ENCODE measurements around the gene ENHO.

DNA sequence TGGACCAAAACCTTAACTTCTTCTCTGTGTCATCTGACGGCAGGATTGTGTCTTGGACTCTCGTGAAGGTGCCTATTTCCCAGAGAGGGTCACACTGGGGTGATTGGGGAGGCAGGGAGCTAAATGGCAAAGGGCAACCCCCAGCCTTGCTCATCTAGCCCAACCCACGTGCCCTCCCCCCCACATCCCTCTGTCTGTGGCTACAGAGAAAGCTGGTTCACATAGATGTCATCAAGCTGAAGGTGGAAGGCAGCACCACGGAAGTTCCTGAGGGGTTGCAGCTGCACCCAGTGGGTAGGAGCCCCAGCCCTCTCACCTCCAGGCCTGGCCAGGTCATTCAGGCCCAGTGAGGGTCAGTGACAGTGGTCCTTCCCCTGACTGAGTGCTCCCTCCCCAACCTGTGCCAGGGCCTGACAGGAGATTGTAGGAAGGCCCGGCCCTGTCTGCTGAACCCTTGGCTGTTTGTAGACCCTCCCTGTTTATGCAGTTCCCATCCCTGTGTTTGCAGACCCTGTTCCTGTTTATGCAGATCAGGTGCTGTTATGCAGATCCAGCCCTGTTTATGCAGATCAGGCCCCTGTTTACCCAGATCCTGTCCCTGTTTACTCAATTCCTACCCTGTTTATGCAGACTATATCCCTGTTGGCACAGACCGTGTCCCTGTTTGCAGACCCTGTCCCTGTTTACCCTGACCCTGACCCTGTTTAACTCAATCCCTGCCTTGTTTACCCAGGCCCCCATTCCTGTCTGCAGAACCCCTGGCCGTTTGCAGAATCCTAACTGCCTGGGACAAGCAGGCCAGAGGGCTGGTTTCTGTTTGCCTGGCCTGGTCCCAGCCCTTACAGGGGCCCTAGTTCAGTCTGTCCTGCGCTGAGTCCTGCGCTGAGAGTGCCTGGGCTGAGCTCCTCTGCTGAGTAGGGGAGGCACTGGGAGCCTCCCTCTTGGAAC lies 10.4 kb downstream of the ENHO start:
- TF ChIP-seq, protein P1, sequence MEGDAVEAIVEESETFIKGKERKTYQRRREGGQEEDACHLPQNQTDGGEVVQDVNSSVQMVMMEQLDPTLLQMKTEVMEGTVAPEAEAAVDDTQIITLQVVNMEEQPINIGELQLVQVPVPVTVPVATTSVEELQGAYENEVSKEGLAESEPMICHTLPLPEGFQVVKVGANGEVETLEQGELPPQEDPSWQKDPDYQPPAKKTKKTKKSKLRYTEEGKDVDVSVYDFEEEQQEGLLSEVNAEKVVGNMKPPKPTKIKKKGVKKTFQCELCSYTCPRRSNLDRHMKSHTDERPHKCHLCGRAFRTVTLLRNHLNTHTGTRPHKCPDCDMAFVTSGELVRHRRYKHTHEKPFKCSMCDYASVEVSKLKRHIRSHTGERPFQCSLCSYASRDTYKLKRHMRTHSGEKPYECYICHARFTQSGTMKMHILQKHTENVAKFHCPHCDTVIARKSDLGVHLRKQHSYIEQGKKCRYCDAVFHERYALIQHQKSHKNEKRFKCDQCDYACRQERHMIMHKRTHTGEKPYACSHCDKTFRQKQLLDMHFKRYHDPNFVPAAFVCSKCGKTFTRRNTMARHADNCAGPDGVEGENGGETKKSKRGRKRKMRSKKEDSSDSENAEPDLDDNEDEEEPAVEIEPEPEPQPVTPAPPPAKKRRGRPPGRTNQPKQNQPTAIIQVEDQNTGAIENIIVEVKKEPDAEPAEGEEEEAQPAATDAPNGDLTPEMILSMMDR (IDR thresholded peaks at IDR 0.05; ENCODE audit: poor library complexity) = no peak
- TF ChIP-seq EZH2 (IDR thresholded peaks at IDR 0.05; ENCODE audit: borderline replicate concordance) = no peak
- no peak for TF ChIP-seq EZH2phosphoT487 (IDR thresholded peaks at IDR 0.05; ENCODE audit: low read depth, severe bottlenecking, unreplicated experiment)
